Measurements from ENCODE around the gene QSOX1.

The QSOX1 gene

DNA sequence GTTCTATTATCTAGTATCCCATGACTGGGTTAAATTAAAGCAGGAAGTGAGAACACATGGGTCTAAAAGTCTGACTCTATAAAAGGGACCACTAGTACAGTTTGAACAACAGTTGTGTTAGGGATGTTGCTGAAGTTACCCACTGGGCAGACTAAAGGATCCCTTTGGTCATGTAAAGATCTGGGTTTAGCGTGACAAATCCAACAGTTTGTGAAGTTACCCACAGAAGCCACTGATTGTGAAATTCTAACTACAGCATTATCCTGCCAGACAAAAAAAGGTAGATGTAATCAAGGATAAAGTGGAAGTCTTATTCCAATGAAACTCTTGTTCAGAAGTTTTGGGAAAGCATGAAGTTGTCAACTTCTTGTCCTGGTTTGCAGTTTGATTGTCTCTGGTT is 5.7 kb downstream of the QSOX1 start:
- H3K9ac ChIP-seq (ENCODE audit: low read length): no peak overlapping the region
- no peaks in the 10 kb centered on the region for H3K79me2 ChIP-seq (ENCODE audit: insufficient read depth, low read length)
- no peak overlapping the region for H3K27ac ChIP-seq (ENCODE audit: low read depth, low read length, poor library complexity, severe bottlenecking)
- H3K4me2 ChIP-seq (ENCODE audit: low read length): no peak overlapping the region
- H3K27me3 ChIP-seq (ENCODE audit: insufficient read depth, low read length): no peaks in the 10 kb centered on the region; the same call in 1 of the 2 replicates
- no peaks in the 10 kb centered on the region for H3K36me3 ChIP-seq (ENCODE audit: insufficient read depth, low read length)
- H3K4me3 ChIP-seq (ENCODE audit: low read depth, low read length, poor library complexity, severe bottlenecking): no peak overlapping the region
- TF ChIP-seq, protein P1, sequence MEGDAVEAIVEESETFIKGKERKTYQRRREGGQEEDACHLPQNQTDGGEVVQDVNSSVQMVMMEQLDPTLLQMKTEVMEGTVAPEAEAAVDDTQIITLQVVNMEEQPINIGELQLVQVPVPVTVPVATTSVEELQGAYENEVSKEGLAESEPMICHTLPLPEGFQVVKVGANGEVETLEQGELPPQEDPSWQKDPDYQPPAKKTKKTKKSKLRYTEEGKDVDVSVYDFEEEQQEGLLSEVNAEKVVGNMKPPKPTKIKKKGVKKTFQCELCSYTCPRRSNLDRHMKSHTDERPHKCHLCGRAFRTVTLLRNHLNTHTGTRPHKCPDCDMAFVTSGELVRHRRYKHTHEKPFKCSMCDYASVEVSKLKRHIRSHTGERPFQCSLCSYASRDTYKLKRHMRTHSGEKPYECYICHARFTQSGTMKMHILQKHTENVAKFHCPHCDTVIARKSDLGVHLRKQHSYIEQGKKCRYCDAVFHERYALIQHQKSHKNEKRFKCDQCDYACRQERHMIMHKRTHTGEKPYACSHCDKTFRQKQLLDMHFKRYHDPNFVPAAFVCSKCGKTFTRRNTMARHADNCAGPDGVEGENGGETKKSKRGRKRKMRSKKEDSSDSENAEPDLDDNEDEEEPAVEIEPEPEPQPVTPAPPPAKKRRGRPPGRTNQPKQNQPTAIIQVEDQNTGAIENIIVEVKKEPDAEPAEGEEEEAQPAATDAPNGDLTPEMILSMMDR (IDR thresholded peaks at IDR 0.05; ENCODE audit: low read length): no peak
- TF ChIP-seq EZH2 (IDR thresholded peaks at IDR 0.05; ENCODE audit: borderline replicate concordance, low read length): no peak
- no peaks in the 10 kb centered on the region for H4K20me1 ChIP-seq (ENCODE audit: insufficient read depth, low read length)
- no peaks in the 10 kb centered on the region for H3K9me3 ChIP-seq (ENCODE audit: low read length)
- peaks cover 15% of the 10 kb centered on the region for H3K4me1 ChIP-seq (ENCODE audit: insufficient read depth, low read length, severe bottlenecking)
- H3F3A ChIP-seq (ENCODE audit: insufficient read depth, low read length): no peaks in the 10 kb centered on the region
- H2AFZ ChIP-seq (ENCODE audit: low read length): no peak overlapping the region
- H3K9me2 ChIP-seq (ENCODE audit: low read depth, low read length): no peaks in the 10 kb centered on the region

DNA sequence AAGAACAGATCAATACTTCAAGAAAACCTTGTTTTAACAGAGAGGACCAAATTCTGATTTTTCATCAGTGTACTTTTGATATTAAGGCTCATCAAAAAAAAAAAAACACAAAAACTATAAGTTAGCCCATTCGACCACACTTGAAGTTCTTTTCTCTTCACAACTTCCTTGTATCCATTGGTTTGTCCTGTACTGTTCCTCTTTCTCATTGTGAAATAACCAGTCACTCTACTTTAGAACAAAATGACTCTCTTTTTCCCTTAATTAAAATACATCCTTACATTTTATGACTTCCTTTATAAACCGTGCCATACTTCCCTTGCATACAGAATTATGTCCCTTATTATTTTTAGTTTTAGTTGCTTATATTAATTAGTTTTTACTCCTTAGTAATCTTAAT is 8.4 kb downstream of the QSOX1 start:
- Histone ChIP-seq H4K20me1 (ENCODE audit: insufficient read depth, low read length) (no peaks in the 10 kb centered on the region), H3K4me3 (ENCODE audit: low read depth, low read length, poor library complexity, severe bottlenecking) (no peak overlapping the region), H3F3A (ENCODE audit: insufficient read depth, low read length) (no peaks in the 10 kb centered on the region), H3K4me1 (ENCODE audit: insufficient read depth, low read length, severe bottlenecking) (no peaks in the 10 kb centered on the region), H3K27ac (ENCODE audit: low read depth, low read length, poor library complexity, severe bottlenecking) (no peak overlapping the region), H3K9me3 (ENCODE audit: low read length) (no peaks in the 10 kb centered on the region), H3K9me2 (ENCODE audit: low read depth, low read length) (no peaks in the 10 kb centered on the region), H3K4me2 (ENCODE audit: low read length) (no peak overlapping the region), H3K27me3 (ENCODE audit: insufficient read depth, low read length) (no peaks in the 10 kb centered on the region; the same call in 1 of the 2 replicates), H3K79me2 (ENCODE audit: insufficient read depth, low read length) (no peaks in the 10 kb centered on the region), H3K36me3 (ENCODE audit: insufficient read depth, low read length) (no peaks in the 10 kb centered on the region), H2AFZ (ENCODE audit: low read length) (no peak overlapping the region), H3K9ac (ENCODE audit: low read length) (no peak overlapping the region)
- TF ChIP-seq EZH2 (IDR thresholded peaks at IDR 0.05; ENCODE audit: borderline replicate concordance, low read length): no peak
- TF ChIP-seq, protein P1 (IDR thresholded peaks at IDR 0.05; ENCODE audit: low read length): no peak

DNA sequence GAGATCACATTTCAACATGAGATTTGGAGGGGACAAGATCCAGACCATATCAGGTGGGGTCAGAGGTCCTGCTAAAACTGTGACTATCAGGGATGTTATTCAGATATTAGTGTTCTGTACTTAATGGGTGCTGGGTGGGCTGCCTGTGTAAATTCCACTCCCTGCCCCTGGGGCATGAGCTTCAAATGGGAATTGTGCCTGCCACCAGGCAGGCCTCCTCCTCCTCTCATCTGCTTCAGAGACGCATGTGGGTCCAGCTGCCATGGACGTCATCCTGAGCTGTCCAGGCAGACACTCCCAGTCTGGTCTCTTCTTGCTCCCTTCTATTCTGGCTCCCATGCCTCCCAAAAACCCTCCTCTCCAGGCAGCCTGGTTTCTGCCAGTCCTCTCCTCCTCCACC is 10.4 kb downstream of the QSOX1 start:
- no peaks in the 10 kb centered on the region for H3K36me3 ChIP-seq (ENCODE audit: insufficient read depth, low read length)
- no peaks in the 10 kb centered on the region for H4K20me1 ChIP-seq (ENCODE audit: insufficient read depth, low read length)
- H3K4me3 ChIP-seq (ENCODE audit: low read depth, low read length, poor library complexity, severe bottlenecking): no peak overlapping the region
- H3K4me1 ChIP-seq (ENCODE audit: insufficient read depth, low read length, severe bottlenecking): no peaks in the 10 kb centered on the region
- H3F3A ChIP-seq (ENCODE audit: insufficient read depth, low read length): no peaks in the 10 kb centered on the region
- TF ChIP-seq EZH2 (IDR thresholded peaks at IDR 0.05; ENCODE audit: borderline replicate concordance, low read length): no peak
- TF ChIP-seq, protein P1 (IDR thresholded peaks at IDR 0.05; ENCODE audit: low read length): no peak
- no peak overlapping the region for H2AFZ ChIP-seq (ENCODE audit: low read length)
- H3K4me2 ChIP-seq (ENCODE audit: low read length): no peak overlapping the region
- H3K27ac ChIP-seq (ENCODE audit: low read depth, low read length, poor library complexity, severe bottlenecking): no peak overlapping the region
- no peaks in the 10 kb centered on the region; the same call in 1 of the 2 replicates for H3K27me3 ChIP-seq (ENCODE audit: insufficient read depth, low read length)
- no peaks in the 10 kb centered on the region for H3K79me2 ChIP-seq (ENCODE audit: insufficient read depth, low read length)
- no peak overlapping the region for H3K9ac ChIP-seq (ENCODE audit: low read length)
- H3K9me2 ChIP-seq (ENCODE audit: low read depth, low read length): no peaks in the 10 kb centered on the region
- H3K9me3 ChIP-seq (ENCODE audit: low read length): no peaks in the 10 kb centered on the region

Measured in OCI-LY1 (cell line).